ENCODE measurements around the gene MAPK14.

Gene MAPK14

DNA sequence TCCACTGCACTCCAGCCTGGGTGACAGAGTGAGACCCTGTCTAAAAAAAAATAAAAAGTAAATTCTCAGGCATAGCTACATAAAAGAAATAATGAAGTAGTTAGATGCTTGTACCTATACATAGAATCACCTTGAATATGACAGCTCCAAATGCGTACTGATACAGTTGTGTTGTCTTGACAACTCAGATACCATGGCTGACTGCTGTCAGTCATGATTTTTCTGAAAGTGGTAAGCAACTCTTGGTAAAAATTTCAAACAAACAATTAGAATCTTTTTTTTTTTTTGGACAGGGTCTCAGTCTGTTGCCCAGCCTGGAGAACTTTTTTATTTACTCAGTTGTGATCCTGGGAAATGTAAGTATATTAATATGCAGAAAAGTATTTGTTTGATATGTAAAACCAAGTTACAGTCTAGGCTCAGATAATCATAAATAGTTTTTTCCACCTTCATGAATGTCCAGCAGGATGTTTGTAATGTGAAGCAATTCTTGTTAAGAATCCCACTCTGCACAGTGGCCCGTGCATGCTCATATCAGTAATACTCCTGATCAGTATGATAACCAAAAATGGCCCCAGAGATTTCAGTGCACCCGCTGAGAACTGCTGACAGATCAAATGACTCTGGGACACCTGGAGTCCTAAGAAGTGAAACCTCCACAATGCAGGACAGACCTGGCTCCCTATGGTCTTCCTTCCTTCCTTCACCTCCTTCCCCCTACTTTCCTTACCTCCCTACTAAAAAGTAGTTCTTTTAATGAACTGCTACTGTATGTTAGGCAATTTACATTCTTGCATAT is 88.7 kb downstream of the MAPK14 start:
- TF ChIP-seq JUND (IDR thresholded peaks at IDR 0.05; ENCODE audit: low read depth): no peak
- DNase-seq (ENCODE audit: low read depth in 1 of 2, low spot score in 1 of 2): no peak
- in situ Hi-C loops (cut with HindIII; ENCODE audit: low pct_unique_long_range_greater_than_20kb, low sequenced_read_pairs): no loop called here

DNA sequence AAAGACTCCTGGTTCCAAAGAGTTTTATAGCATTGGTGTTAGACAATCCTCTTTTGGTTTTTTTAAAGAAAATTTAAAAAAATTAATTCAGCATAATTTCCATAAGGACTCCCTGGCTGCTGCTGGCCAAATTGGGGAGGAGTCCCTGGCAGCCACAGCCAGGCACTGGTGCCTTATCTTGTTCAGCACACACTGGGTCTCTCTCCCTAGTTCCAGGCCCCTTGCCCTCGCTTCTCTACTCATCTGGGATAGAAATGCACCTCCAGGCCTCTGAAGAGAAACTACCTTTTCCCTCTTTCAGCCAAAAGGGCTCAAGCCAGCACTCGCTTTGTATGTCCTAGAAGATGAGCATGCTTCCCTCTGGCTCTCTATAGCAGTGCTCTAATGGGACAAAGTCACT is 89.3 kb downstream of the MAPK14 start:
- no peak for TF ChIP-seq JUND (IDR thresholded peaks at IDR 0.05; ENCODE audit: low read depth)
- in situ Hi-C loops (cut with HindIII; ENCODE audit: low pct_unique_long_range_greater_than_20kb, low sequenced_read_pairs): no loop called here
- no peak for DNase-seq (ENCODE audit: low read depth in 1 of 2, low spot score in 1 of 2)

DNA sequence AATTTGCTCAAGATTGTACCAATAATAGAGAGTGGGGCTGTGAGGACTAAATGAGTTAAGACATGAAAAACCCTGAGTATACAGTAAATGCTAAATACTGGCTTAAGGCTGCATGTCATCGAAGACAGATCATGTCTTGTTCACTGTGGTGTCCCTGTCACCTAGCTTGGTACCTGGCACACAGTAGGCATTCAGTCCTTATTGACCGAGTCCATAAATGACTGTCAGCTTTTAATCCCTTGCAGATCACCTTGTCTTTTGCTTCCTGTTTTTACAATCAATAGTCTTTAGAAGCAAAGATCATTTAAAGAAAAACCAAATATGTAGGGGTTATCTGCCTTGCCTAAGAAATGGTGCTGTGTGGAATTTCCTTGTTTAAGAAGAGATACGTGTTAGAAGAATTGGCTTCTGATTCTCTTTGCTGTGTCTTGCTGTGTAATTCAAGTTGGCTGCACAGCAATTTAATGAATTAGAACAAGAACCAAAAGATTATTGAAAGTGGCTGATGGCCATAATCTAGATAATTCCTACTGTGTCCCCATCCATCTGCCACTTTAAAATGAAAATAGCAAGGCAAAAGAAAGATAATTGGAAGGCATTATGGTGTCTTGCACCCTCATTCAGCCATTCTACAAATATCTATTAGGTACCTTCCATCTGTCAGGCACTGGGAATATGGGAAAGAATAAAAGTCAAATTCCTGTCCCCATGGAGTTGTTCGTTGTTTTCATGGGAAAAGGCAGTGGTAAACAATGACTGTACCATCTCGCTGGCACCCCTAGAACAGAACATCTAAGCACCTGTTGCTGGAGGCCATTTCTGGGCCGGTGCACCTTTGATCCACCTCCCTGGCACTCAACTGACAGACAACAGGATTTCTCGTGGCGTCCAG is 90.3 kb downstream of the MAPK14 start:
- DNase-seq (ENCODE audit: low read depth in 1 of 2, low spot score in 1 of 2): no peak
- in situ Hi-C loops (cut with HindIII; ENCODE audit: low pct_unique_long_range_greater_than_20kb, low sequenced_read_pairs): no loop called here
- no peak for TF ChIP-seq JUND (IDR thresholded peaks at IDR 0.05; ENCODE audit: low read depth)

DNA sequence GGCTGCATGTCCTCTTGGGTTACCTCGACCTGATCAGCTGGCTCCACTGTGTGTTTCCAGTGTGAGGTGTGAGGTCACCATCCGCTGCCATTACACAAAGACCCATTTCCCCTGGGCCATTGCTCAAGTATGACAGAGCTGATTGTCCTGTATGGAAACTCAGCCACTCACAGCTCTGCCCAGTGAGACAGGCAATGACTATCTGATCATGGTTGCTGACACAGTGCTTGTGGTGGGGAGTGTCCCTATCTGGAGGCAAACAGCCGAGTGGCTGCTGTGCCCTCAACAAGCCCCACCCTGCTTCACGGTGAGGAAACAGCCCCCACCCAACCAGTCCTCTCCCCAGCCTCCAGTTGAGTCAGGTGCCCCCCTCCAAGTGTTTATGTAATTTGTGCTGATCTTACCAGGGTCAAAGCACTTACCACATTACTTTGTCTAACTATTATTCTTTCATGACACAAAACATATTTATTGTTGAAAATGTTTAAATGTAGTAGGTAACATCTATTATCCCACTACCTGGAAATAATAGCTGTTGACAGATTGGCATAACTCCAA is 91.0 kb downstream of the MAPK14 start:
- in situ Hi-C loops (cut with HindIII; ENCODE audit: low pct_unique_long_range_greater_than_20kb, low sequenced_read_pairs): no loop called here
- DNase-seq (ENCODE audit: low read depth in 1 of 2, low spot score in 1 of 2): peak in 1 of 2 experiments; percentile 85

DNA sequence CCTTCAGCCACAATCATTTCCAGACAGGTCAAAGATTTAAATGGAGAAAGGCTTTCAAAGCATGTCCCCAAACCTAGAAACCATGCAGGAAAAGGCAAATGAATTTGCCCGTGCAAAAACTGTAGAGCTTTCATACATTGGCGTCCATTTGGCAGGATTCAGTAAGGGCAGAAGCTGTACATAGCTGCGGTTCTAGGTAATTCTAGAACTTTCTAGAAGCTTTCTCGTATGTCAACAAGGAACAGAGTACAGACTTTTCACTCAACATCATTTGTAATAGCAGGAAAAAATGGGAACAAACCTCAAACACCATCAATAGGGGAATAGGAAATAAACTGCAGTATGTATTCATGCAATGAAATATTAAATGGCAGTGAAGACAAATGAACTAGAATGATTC is 91.6 kb downstream of the MAPK14 start:
- no peak for DNase-seq (ENCODE audit: low read depth in 1 of 2, low spot score in 1 of 2)
- TF ChIP-seq JUND (IDR thresholded peaks at IDR 0.05; ENCODE audit: low read depth): no peak
- in situ Hi-C loops (cut with HindIII; ENCODE audit: low pct_unique_long_range_greater_than_20kb, low sequenced_read_pairs): no loop called here

More for the DNA sequence above, 91.0 kb downstream of the MAPK14 start:
- TF ChIP-seq JUND (IDR thresholded peaks at IDR 0.05; ENCODE audit: low read depth): no peak

DNA sequence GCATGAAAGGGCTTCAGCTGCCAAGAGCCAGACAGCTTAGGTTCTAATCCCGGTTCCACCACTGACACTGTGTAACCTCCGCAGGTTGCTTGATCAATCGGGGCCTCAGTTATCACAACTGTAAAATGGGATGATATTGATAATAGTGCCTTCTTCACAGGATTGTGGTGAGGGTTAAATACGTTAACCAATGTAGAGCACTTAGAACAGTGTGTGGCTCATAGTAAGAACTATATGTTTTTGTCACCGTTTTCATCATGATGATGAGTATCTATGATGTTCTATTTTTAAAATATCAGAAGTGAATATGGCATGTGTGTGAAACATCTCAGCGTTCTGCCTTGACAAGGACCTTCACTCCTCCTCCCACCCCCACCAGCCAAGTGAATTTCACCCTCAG is 92.4 kb downstream of the MAPK14 start:
- no peak for DNase-seq (ENCODE audit: low read depth in 1 of 2, low spot score in 1 of 2)
- no peak for TF ChIP-seq JUND (IDR thresholded peaks at IDR 0.05; ENCODE audit: low read depth)
- in situ Hi-C loops (cut with HindIII; ENCODE audit: low pct_unique_long_range_greater_than_20kb, low sequenced_read_pairs): no loop called here

DNA sequence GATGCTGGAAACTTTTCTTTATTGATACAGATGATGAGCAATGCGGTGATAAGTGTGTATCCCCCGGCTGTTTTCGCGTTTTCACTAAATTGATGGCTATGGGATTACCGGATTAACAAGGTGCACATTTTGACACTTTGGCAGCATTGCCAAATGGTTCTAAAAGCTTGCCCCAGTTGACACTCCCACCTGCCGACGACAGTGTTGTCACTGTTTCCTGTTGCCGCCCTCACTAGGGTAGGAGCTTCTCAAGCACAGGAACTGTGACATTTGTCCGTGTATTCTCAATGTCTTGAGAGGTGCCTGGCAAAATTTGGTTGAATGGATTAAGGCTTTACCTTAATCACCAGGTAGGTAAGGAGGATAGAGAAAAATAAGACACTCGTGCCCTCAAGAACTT is 92.9 kb downstream of the MAPK14 start:
- in situ Hi-C loops (cut with HindIII; ENCODE audit: low pct_unique_long_range_greater_than_20kb, low sequenced_read_pairs): no loop called here
- no peak for TF ChIP-seq JUND (IDR thresholded peaks at IDR 0.05; ENCODE audit: low read depth)
- peak in 1 of 2 experiments; percentile 85 for DNase-seq (ENCODE audit: low read depth in 1 of 2, low spot score in 1 of 2)

DNA sequence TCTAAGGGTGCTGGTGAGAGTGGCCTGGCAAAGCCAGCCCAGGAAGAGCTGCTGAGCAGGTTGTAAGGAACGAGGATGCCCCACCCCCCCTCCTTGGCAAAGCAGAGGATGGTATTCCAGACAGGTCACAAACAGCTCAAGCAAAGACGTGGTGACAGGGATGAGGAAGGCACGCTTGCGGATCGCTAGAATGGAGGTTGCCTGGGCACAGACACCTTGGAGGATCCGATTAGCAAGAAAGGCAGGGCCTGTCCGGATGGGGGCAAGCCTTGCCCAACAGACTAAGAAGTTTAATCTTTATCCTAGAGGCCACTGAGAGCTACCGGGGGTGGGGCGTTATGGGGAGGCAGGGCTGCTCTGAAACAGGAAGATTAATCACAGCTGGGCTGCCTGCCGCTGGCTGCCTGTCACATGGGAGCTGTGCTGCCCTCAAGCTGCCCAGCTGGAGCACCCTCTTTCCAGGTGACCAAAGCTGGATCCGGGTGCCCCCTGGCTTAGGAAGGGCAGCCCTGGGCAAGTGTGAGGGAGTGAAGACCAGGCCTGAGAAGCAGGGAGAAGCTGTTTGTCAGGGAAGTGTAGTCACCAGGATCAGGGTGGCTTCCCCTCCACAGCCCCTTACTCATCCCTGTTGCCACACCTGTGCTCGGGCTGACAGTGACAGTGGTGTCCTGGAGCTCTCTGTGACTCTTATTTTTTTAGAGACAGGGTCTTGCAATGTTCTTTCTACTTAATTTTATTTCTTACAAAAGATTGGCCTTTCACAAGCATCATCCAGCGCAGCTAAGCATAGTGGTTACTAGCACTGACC is 93.6 kb downstream of the MAPK14 start:
- in situ Hi-C loops (cut with HindIII; ENCODE audit: low pct_unique_long_range_greater_than_20kb, low sequenced_read_pairs): no loop called here
- peak in 1 of 2 experiments; percentile 93 for DNase-seq (ENCODE audit: low read depth in 1 of 2, low spot score in 1 of 2)
- no peak for TF ChIP-seq JUND (IDR thresholded peaks at IDR 0.05; ENCODE audit: low read depth)

DNA sequence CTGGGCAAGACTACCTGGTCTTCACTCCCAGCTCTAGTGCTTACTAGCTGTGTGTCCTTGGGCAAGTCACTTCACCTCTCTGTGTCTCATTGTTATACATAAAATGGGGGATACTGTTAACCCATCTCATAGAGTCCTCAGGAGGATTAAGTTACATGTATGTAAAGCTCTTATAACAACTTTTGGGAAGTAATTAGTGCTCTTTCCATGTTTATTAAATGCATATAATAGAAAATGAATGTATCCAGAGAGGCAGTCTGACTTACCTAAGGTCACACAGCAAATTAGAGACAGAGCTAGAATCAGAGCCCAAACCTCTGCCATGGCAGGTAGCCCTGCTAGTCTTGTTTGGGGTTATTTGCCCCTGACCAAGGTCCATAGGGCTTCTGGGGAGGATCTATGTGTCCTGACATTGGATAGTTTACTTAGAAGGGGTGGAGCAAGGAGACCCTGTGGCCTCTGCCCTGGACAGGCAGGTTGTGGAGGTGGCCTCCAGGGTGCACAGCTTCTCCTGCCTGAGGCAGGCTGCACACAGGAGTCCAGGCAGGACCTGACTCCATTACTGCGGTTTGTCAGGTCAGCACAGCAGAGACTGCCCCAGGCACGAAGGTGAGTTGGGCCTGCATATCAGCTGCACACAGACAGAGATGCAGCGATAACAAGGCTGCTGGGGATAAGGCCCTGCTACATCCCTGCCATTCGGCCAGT is 94.3 kb downstream of the MAPK14 start:
- no peak for TF ChIP-seq JUND (IDR thresholded peaks at IDR 0.05; ENCODE audit: low read depth)
- peak in 1 of 2 experiments; percentile 54 for DNase-seq (ENCODE audit: low read depth in 1 of 2, low spot score in 1 of 2)
- in situ Hi-C loops (cut with HindIII; ENCODE audit: low pct_unique_long_range_greater_than_20kb, low sequenced_read_pairs): no loop called here

DNA sequence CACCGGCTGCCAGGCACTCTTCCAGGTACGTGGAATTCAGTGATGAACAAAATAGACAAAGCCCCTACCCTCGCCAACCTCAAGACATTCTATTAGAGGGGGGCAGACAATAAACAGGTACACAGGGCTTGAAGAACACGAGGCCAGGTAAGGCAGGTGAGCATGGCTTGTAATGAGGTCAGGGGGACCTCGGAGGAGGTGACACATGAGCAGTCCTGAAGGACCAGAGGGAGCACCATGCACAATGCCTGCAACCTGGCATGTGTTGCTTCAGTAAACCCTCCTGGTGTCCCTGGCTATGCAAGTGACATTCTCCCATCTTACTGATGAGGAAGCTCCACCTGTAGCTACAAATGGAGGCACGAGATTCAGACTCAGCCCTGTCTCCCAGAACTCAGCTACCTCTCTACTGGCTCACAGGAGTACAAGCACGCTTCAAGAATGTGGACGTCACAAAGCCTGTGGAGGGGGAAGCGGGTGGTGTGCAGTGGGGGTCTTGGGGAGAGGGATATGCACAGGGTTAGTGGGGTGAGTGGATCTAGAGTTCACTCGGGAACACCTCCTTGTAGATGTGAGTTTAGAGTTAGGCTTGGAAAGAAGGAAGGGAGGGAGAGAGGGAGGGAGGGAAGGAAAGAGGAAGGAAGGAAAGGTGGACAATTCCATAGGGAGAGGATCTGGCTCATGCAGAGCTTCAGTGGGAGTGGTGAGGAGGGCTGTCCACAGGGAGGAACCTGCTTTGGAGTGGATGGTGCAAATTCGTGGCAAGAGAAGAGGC is 95.1 kb downstream of the MAPK14 start:
- in situ Hi-C loops (cut with HindIII; ENCODE audit: low pct_unique_long_range_greater_than_20kb, low sequenced_read_pairs): no loop called here
- DNase-seq (ENCODE audit: low read depth in 1 of 2, low spot score in 1 of 2): peak in 1 of 2 experiments; percentile 40
- TF ChIP-seq JUND (IDR thresholded peaks at IDR 0.05; ENCODE audit: low read depth): no peak

Data from T47D (cell line).